ENCODE data around the gene RAB11FIP3. TPM values are rescaled to one million over a fixed set of nuclear protein-coding genes. Genes with fewer than 3 reads are reported as not detected.

RAB11FIP3 gene
- total and polyA plus RNA-seq, 9 of the 15 experiments (the other 6 are each of a cell fraction or from before 2014, with no cell fraction given), result 0.46 to 13.1 (median 4.3) TPM

- TF ChIP-seq, protein P1, sequence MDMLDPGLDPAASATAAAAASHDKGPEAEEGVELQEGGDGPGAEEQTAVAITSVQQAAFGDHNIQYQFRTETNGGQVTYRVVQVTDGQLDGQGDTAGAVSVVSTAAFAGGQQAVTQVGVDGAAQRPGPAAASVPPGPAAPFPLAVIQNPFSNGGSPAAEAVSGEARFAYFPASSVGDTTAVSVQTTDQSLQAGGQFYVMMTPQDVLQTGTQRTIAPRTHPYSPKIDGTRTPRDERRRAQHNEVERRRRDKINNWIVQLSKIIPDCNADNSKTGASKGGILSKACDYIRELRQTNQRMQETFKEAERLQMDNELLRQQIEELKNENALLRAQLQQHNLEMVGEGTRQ (CRISPR knock-in tag; IDR thresholded peaks at IDR 0.05), result peak; percentile 69
- TF ChIP-seq, protein P2, sequence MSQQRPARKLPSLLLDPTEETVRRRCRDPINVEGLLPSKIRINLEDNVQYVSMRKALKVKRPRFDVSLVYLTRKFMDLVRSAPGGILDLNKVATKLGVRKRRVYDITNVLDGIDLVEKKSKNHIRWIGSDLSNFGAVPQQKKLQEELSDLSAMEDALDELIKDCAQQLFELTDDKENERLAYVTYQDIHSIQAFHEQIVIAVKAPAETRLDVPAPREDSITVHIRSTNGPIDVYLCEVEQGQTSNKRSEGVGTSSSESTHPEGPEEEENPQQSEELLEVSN (IDR thresholded peaks at IDR 0.05; ENCODE audit: borderline replicate concordance in 1 of 2, extremely low read depth in 1 of 2, insufficient read depth in 1 of 2, insufficient read length in 1 of 2, low read depth in 1 of 2, low read length in 1 of 2, poor library complexity in 1 of 2, severe bottlenecking in 1 of 2), result peak in 1 of 2 experiments; percentile 20
These were observed 47.9 kb downstream of the RAB11FIP3 start (continued) for GRCh38 chr16:473046-474043.

GRCh38 chr16:474420-475122 lies 49.1 kb downstream of the RAB11FIP3 start:
- 64% methylated on average over 12 of the region's 19 CpGs for WGBS (ENCODE audit: insufficient coverage, low coverage, missing lambda C conversion rate)
- H3K27ac ChIP-seq (ENCODE audit: extremely low read depth, low read depth, low read length), result no peak overlapping the region
- POLR2A ChIA-PET, result interaction anchor here (0.6 to 1.6 kb wide), 3 partner anchors 8 to 27 kb away, joined by 3 read pairs; no protein-coding TSS in a partner anchor
- H3K4me3 ChIP-seq, result no peak overlapping the region
- no peaks in the 10 kb centered on the region for H3K36me3 ChIP-seq (ENCODE audit: control insufficient read depth, insufficient read depth, low read length)
- no peaks in the 10 kb centered on the region for H3K9me1 ChIP-seq (ENCODE audit: control insufficient read depth, insufficient read depth, low read length)
- no peaks in the 10 kb centered on the region for H4K20me1 ChIP-seq (replicated peaks; ENCODE audit: control insufficient read depth, insufficient read depth, low read length)
- no peaks in the 10 kb centered on the region for H3K27me3 ChIP-seq (ENCODE audit: control insufficient read depth in 2 of 2, insufficient read depth in 2 of 2, low read length in 2 of 2)
- H3K4me2 ChIP-seq (ENCODE audit: insufficient read depth, low read length), result no peak overlapping the region
- no peaks in the 10 kb centered on the region for H3K9me3 ChIP-seq (replicated peaks; ENCODE audit: control insufficient read depth, insufficient read depth, low read depth, low read length)
- intact Hi-C loops (cut with micrococcal nuclease), result no loop called here
- in situ Hi-C loops (cut with MboI), result no loop called here
- CTCF ChIA-PET (ENCODE audit: low intra/inter-chr PET ratio), result no interaction called here
- no peaks in the 10 kb centered on the region for H3K79me2 ChIP-seq (ENCODE audit: control insufficient read depth, insufficient read depth, low read length)
- no peak overlapping the region for H3K9ac ChIP-seq (ENCODE audit: insufficient read depth in 1 of 2, low read depth in 2 of 2, low read length in 2 of 2)
- TF ChIP-seq ESRRA (IDR thresholded peaks at IDR 0.05; ENCODE audit: borderline replicate concordance, low read depth) (no peak), MCM2 (IDR thresholded peaks at IDR 0.05; ENCODE audit: low read depth) (no peak)
- no peak for DNase-seq (ENCODE audit: extremely low read depth in 1 of 4, low spot score in 3 of 4)
- BruUV-seq (replicated peaks), result no TSS peak
- no peak for FAIRE-seq
- peaks cover 2 to 22% of the 10 kb centered on the region in 2 experiments; a peak in 3 of 5 replicates for H3K4me1 ChIP-seq (replicated peaks in 1 of 2; ENCODE audit: control insufficient read depth in 2 of 2, insufficient read depth in 2 of 2, low read length in 2 of 2)
- ATAC-seq, result no peak
- no peak overlapping the region for H2AFZ ChIP-seq (ENCODE audit: low read depth, low read length)

All from K562 (cell line).